ENCODE measurements around the gene FBXL20. TPM values are rescaled to one million over a fixed set of nuclear protein-coding genes. Genes with fewer than 3 reads are reported as not detected.

FBXL20 gene
- total RNA-seq, 1 donor: 16.0 TPM

DNA sequence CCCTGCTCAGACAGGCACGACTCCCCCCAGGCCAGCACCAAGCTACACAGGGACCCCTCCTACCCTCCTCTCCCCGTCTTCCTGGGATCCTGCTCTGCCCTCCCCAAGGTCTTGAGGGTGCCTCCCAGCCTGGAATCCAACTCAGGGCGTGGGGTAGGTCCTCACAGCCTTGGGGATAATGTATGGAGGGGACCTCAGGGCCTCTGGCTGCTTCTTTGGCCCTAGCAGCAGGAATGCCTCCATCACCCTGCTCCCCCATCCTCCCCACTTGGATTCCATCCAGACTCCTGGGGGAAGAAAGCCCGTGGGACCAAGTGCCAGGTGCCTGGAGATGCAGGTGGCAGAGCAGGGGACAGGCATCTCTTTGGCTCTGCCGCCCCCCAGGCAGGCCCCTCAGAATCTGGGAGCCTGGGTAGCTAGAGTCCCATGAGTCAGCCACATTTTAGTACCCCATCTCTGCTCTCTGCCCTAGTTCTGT, 164.9 kb downstream of the FBXL20 start:
- no peak for DNase-seq (ENCODE audit: low read depth)
- no peak overlapping the region for H3K4me3 ChIP-seq (ENCODE audit: low read depth, low read length)
- TF ChIP-seq, protein P1, sequence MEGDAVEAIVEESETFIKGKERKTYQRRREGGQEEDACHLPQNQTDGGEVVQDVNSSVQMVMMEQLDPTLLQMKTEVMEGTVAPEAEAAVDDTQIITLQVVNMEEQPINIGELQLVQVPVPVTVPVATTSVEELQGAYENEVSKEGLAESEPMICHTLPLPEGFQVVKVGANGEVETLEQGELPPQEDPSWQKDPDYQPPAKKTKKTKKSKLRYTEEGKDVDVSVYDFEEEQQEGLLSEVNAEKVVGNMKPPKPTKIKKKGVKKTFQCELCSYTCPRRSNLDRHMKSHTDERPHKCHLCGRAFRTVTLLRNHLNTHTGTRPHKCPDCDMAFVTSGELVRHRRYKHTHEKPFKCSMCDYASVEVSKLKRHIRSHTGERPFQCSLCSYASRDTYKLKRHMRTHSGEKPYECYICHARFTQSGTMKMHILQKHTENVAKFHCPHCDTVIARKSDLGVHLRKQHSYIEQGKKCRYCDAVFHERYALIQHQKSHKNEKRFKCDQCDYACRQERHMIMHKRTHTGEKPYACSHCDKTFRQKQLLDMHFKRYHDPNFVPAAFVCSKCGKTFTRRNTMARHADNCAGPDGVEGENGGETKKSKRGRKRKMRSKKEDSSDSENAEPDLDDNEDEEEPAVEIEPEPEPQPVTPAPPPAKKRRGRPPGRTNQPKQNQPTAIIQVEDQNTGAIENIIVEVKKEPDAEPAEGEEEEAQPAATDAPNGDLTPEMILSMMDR (IDR thresholded peaks at IDR 0.05; ENCODE audit: insufficient read depth, low read depth, low read length): no peak

DNA sequence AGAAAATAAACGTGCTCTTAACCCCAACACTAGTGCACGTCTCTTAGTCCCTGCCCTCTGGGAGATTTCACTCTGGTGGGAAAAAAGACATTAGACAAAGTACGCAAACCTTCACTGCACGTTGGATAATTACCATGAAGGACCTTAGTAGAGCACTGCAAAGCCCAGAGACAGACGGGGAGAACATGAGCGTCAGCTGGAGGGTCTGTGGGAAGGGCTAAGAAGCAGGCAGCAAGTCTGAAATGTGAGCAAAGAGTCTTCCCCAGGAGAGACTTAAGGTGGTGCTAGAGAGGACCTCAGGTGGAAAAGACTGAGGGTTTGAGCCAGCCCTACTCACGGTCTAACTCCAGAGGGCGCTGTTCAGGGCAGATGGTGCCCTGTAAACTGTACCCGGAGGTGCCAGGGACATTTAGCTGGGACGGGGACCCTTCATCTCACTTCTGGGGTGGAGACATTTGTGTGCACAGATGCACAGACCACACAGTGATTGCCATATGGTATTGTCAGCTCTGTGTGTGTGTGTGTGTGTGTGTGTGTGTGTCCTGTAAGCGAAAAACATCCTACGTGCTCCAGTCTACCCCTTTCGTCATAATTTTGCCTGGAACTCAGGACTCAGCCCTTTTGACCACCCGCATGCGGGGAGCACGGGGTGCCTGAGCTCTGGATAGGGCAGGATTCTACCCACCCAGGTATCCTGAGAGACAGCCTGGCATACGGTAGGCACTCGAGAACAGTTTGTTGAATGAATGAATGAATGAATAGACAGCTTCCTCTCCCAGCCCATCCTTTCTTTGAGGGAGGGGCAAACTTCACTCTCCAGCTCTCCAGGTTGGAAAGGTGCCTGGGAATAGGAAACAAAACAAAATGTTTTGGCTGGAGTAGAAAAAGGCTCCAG, 165.6 kb downstream of the FBXL20 start:
- peak; percentile 58 for DNase-seq (ENCODE audit: low read depth)
- TF ChIP-seq, protein P1 (IDR thresholded peaks at IDR 0.05; ENCODE audit: insufficient read depth, low read depth, low read length): peak; percentile 81
- H3K4me3 ChIP-seq (ENCODE audit: low read depth, low read length): no peak overlapping the region

DNA sequence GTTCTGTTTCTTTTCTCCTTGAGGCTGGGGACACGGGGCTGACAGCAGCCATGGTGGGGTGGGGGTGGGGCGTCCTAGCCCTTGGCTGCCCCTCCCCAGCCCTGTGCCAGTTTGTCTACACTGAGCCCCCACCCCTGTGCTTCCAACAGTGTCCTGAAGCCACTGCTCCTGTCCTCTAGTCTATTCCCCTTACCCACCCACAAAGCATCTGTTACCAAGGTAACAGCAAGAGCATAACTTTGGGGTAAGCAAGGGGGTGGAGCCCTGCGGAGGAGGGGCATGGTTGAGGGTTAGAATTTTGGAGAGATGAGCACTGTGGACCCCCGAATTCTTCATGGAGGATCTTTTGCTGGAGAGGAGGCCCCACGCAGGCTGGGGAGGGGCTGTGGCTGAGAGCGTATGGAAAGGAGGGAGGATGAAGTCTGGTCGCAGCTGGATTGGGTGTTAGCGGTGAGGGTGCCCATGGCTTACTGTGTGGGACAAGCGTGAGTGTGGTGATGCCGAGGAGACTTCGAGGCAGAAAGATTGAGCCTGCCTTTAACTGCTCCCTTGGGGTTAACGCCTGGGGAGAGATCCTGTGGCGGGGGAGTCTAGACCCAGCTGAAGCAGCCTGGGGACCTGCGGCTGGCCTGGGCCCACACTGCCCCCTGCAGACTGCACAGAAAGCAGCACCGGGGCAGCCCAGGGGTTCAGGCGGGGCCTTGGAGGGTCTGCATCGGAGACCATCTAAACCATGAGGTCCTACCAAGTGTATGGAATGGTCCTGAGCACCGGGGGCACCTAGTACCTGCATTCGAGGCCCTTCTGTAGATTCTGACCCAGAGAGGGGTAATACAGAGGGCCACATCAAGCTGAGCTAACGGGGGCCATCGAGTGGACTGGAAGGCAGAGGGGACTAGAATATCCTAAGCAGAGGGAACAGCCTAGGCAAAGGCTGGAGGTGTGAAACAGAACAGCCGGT, 169.6 kb downstream of the FBXL20 start:
- DNase-seq (ENCODE audit: low read depth): peak; percentile 54
- H3K4me3 ChIP-seq (ENCODE audit: low read depth, low read length): peak overlapping the region; percentile 4
- TF ChIP-seq, protein P1 (IDR thresholded peaks at IDR 0.05; ENCODE audit: insufficient read depth, low read depth, low read length): peak; percentile 77

DNA sequence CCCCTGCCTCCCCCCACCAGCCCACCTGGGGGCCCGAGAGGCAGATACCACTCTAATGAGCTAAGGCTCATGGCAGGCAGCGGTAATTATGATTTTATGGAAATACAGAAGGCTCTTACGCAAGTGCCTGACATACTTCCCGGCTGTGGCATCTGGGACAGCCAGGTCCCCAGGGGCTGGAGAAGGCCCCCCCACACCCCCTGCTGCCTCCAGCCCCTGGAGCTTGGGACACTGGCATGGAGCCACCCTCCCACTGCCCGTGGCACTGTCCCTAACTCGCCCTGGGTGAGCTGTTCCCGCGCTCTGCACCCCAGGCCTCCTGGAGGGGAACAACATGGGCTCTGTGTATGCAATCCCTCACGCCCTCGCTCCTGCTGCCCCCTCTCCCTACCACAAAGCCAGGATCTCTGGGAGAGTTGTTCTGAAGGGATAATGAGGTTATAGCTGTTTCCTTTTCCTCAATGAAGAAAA, 170.3 kb downstream of the FBXL20 start:
- DNase-seq (ENCODE audit: low read depth): no peak
- TF ChIP-seq, protein P1 (IDR thresholded peaks at IDR 0.05; ENCODE audit: insufficient read depth, low read depth, low read length): no peak
- no peak overlapping the region for H3K4me3 ChIP-seq (ENCODE audit: low read depth, low read length)

DNA sequence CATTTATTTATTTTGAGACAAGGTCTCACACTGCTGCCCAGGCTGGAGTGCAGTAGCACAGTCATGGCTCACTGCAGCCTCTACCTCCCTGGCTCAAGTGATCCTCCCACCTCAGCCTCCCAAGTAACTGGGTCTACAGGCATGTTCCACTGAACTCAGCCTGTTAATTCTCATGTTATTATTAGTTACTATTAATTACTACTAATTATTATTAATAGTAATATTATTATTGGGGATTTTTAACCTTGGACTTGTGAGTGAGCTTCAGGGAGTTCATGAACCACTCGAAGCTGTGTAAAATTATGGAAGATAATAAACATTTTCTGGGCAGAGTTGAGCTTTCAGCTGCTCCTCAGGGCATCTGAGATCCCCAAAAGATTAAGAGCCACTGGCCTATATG, 171.1 kb downstream of the FBXL20 start:
- TF ChIP-seq, protein P1 (IDR thresholded peaks at IDR 0.05; ENCODE audit: insufficient read depth, low read depth, low read length): no peak
- no peak overlapping the region for H3K4me3 ChIP-seq (ENCODE audit: low read depth, low read length)
- DNase-seq (ENCODE audit: low read depth): no peak

DNA sequence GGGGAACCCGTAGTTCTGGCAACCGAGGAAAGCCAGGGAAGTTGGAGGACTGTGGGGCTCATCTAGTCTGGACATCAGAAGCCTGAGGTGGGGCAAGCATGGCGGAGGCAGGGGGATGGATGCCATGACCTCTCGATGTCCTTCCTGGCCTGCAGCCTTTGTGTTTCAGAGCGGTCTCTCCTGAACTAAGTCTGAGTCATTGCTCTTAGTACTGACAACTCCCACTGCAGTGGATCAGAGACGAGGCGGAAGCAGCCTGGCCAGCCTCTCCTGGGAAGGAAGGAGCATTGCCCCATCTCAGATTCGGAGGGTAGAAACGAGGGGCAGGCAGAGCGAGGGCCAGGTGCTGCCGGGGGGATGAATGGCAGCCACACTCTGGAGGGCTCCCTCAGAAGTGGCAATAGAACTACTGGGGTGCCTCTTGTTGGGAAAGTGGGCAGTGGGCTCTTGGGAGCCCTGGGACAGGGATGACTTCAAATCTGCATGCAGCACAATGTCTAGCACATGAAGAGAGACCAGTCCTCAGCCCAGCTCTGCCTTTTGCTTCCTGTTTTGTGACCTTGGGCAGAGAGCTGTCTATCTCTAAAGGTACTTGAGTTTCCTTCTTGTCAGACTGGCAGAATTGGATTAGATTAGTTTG, 172.0 kb downstream of the FBXL20 start:
- H3K4me3 ChIP-seq (ENCODE audit: low read depth, low read length): no peak overlapping the region
- peak; percentile 42 for DNase-seq (ENCODE audit: low read depth)
- TF ChIP-seq, protein P1 (IDR thresholded peaks at IDR 0.05; ENCODE audit: insufficient read depth, low read depth, low read length): no peak

Measured in fibroblast of villous mesenchyme (primary cell).